Neural progenitor cell (in vitro differentiated cells): ENCODE data around the gene PCDH1.
"Not testable (repeated sequence)": the region's sequence is repeated elsewhere in the genome, so short reads cannot be mapped to it uniquely, and the experiment has no call there.

Experiments used
- EZH2 ChIP-seq: fragments of 200-600 bp; sonication (generic); IDR thresholded peaks from 2 replicates; pipeline ENCODE4 v1.6.1; 2017; ENCODE audit warnings: antibody characterized with exemption, mild to moderate bottlenecking, moderate library complexity
- EZH2phosphoT487 ChIP-seq: fragments of 200-600 bp; sonication (generic); IDR thresholded peaks from 2 replicates; pipeline ENCODE4 v1.6.1; 2017; ENCODE audit warnings: antibody characterized with exemption
- TF ChIP-seq, protein P1 (sequence below): fragments of 200-600 bp; sonication (generic); IDR thresholded peaks from 2 replicates; pipeline ENCODE4 v1.5.1; 2017; ENCODE audit warnings: antibody characterized with exemption, mild to moderate bottlenecking

DNA sequence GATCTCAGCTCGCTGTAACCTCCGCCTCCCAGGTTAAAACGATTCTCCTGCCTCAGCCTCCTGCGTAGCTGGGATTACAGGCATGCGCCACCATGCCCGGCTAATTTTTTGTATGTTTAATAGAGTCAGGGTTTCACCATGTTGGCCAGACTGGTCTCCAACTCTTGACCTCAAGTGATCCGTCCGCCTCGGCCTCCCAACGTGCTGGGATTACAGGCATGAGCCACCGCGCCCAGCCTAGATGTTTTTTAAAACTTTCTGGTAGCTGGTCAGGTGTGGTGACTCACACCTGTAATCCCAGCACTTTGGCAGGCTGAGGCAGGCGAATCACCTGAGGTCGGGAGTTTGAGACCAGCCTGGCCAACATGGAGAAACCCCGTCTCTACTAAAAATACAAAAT, 57.5 kb downstream of the PCDH1 start:
- TF ChIP-seq, protein P1, sequence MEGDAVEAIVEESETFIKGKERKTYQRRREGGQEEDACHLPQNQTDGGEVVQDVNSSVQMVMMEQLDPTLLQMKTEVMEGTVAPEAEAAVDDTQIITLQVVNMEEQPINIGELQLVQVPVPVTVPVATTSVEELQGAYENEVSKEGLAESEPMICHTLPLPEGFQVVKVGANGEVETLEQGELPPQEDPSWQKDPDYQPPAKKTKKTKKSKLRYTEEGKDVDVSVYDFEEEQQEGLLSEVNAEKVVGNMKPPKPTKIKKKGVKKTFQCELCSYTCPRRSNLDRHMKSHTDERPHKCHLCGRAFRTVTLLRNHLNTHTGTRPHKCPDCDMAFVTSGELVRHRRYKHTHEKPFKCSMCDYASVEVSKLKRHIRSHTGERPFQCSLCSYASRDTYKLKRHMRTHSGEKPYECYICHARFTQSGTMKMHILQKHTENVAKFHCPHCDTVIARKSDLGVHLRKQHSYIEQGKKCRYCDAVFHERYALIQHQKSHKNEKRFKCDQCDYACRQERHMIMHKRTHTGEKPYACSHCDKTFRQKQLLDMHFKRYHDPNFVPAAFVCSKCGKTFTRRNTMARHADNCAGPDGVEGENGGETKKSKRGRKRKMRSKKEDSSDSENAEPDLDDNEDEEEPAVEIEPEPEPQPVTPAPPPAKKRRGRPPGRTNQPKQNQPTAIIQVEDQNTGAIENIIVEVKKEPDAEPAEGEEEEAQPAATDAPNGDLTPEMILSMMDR: not testable (repeated sequence)
- TF ChIP-seq EZH2, EZH2phosphoT487: not testable (repeated sequence)
